Liver (tissue), 9 donors: Measurements from ENCODE around the gene UQCC3. TPM values are rescaled to one million over a fixed set of nuclear protein-coding genes. Genes with fewer than 3 reads are reported as not detected.

ENCODE experiments used
- DNase-seq: peaks from one replicate; pipeline ENCODE4 v3.0.0-alpha.2; 2017; ENCODE audit warnings: low spot score
- H3K27ac ChIP-seq, 2 donors: one replicate each; pipeline ENCODE4 v1.7.0; 2013; ENCODE audit warnings: inconsistent platforms in 2 of 2, low read length in 2 of 2, control low read depth in 1 of 2, low read depth in 1 of 2, mild to moderate bottlenecking in 1 of 2
- H3K27me3 ChIP-seq, 4 donors: one replicate each; pipeline versions ENCODE4 v1.6.1 to v1.7.0; 2013; ENCODE audit warnings: low read length in 3 of 4, inconsistent platforms in 1 of 4, mild to moderate bottlenecking in 1 of 4, moderate library complexity in 1 of 4; ENCODE audit not compliant: control insufficient read depth in 4 of 4, insufficient read depth in 4 of 4
- H3K36me3 ChIP-seq, 4 donors: one replicate each; pipeline versions ENCODE4 v1.6.1 to v1.7.0; 2013; ENCODE audit warnings: low read length in 3 of 4, mild to moderate bottlenecking in 3 of 4, low read depth in 1 of 4, moderate library complexity in 1 of 4; ENCODE audit not compliant: control insufficient read depth in 4 of 4, insufficient read depth in 3 of 4
- H3K4me1 ChIP-seq, 4 donors: one replicate each; pipeline versions ENCODE4 v1.6.1 to v1.7.0; 2013; ENCODE audit warnings: low read length in 3 of 4, mild to moderate bottlenecking in 3 of 4, moderate library complexity in 1 of 4; ENCODE audit not compliant: control insufficient read depth in 4 of 4, insufficient read depth in 4 of 4
- H3K4me3 ChIP-seq, 3 donors: one replicate each; pipeline versions ENCODE4 v1.6.1 to v1.7.0; 2013; ENCODE audit warnings: low read length in 3 of 3, control low read depth in 1 of 3, low read depth in 1 of 3, mild to moderate bottlenecking in 1 of 3
- H3K9ac ChIP-seq, 2 donors: one replicate each; pipeline ENCODE4 v1.7.0; 2013; ENCODE audit warnings: low read length in 2 of 2, mild to moderate bottlenecking in 2 of 2, moderate library complexity in 2 of 2, control low read depth in 1 of 2, low read depth in 1 of 2
- H3K9me3 ChIP-seq, 4 donors: one replicate each; pipeline versions ENCODE4 v1.6.1 to v1.7.0; 2013; ENCODE audit warnings: low read length in 3 of 4; ENCODE audit not compliant: control insufficient read depth in 4 of 4
- ATF3 ChIP-seq: IDR thresholded peaks from 2 replicates; pipeline ENCODE4 v1.6.1; 2016; ENCODE audit warnings: antibody characterized with exemption
- FOXA2 ChIP-seq: IDR thresholded peaks from 2 replicates; pipeline ENCODE4 v1.6.1; 2016; ENCODE audit warnings: antibody characterized with exemption
- HNF4A ChIP-seq, 2 donors: conservative IDR thresholded peaks; 2 replicates each; pipeline ENCODE4 v1.6.1; 2016; ENCODE audit warnings: antibody characterized with exemption in 2 of 2, mild to moderate bottlenecking in 2 of 2
- HNF4G ChIP-seq: IDR thresholded peaks from 2 replicates; pipeline ENCODE4 v1.6.1; 2016; ENCODE audit warnings: antibody characterized with exemption
- JUND ChIP-seq, 2 donors: IDR thresholded peaks; 2 replicates each; pipeline ENCODE4 v1.6.1; 2016; ENCODE audit warnings: antibody characterized with exemption in 2 of 2
- MAX ChIP-seq: IDR thresholded peaks from 2 replicates; pipeline ENCODE4 v1.6.1; 2016; ENCODE audit warnings: antibody characterized with exemption
- NR2F2 ChIP-seq: IDR thresholded peaks from 2 replicates; pipeline ENCODE4 v1.6.1; 2016; ENCODE audit warnings: antibody characterized with exemption
- RAD21 ChIP-seq, 2 donors: IDR thresholded peaks; 2 replicates each; pipeline ENCODE4 v1.6.1; 2016; ENCODE audit warnings: antibody characterized with exemption in 2 of 2, mild to moderate bottlenecking in 2 of 2
- REST ChIP-seq: IDR thresholded peaks from 2 replicates; pipeline ENCODE4 v1.6.1; 2016; ENCODE audit warnings: antibody characterized with exemption, mild to moderate bottlenecking
- RXRA ChIP-seq, 2 donors: IDR thresholded peaks; 2 replicates each; pipeline ENCODE4 v1.6.1; 2017 to 2018; ENCODE audit warnings: antibody characterized with exemption in 2 of 2, mild to moderate bottlenecking in 1 of 2
- SP1 ChIP-seq: IDR thresholded peaks from 2 replicates; pipeline ENCODE4 v1.6.1; 2018; ENCODE audit warnings: antibody characterized with exemption, mild to moderate bottlenecking
- WGBS: extraction: QIAGEN DNeasy Blood & Tissue Kit; methylation state at CpG from one replicate; pipeline ENCODE4 v1.1.7; 2013; 5-methylcytosine and 5-hydroxymethylcytosine counted together
- polyA plus RNA-seq, 2 donors: library from polyadenylated mRNA; stranded (reverse) in 1 of 2; unstranded in 1 of 2; fragments of 200-250 nt in 1 of 2; fragments of >200 nt in 1 of 2; fragmentation: Nextera tagmentation in 1 of 2; extraction: Ambion mirVana in 1 of 2; gene quantifications; one replicate each; pipeline versions ENCODE4 v1.2.1 to v1.2.3, GENCODE V29; 2013 to 2015
- total RNA-seq, 2 donors: library from RNA; depleted of rRNA; stranded (reverse); fragments of >200 nt; gene quantifications; one replicate each; pipeline ENCODE4 v1.2.3, GENCODE V29; 2014
- TF ChIP-seq, protein P1 (sequence below): fragments of 150-350 bp; IDR thresholded peaks from 2 replicates; pipeline ENCODE4 v1.5.1; 2017; ENCODE audit warnings: improper control_type of control experiment, low read depth, low read length; ENCODE audit not compliant: missing input control
- donor health status: healthy.
- donor health status: healthy.
- donor health status: healthy.
- donor health status: healthy.
- donor health status: healthy.

Gene UQCC3
- total and polyA plus RNA-seq, 4 donors: 2.9 to 12.2 (median 6.6) TPM

DNA sequence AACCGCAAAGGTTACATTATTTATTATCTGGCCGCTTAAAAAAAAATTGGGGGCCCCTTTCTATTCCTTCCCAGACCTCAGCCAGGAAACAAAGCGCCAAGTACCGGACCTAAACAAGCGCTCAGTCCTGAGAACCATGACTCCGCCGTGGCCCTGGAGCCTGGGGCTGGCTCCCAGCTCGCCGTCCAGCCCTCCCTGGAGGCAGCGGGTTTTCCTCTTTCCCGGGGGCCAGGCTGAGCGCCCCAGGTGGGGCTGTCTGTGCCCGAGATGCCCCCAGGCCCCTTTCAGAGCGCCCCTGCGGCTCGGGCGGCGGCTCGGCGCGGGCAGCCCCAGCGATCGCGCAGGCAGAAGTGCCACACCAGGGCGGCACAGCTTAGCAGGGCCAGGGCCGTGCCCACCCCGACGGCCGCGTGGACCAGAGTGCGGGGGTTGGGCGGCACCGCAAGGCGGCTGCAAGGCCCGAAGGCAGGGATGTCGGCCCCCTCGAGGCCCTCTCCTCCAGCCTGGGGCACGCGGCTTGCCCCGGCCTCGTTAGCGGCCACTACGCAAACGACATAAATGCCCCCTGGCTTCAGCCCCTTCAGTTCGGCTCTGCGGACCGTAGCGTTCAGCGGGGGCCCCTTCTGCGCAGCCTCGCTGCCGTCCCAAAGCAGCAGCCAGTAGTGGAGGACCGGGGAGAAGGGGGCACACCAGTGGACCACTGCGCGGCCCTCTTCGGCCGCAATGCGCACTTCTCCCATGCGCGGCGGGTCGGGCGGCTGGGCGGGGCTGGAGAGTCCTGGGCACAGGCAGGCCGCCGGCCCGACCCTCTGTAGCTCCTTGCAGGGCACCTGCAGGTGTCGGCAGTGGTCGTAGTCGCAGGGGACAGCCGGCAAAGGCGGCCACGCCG lies 16.3 kb downstream of the UQCC3 start:
- Histone ChIP-seq H3K36me3 (peaks cover 6 to 22% (median 17%) of the 10 kb centered on the region in 4 donors), H3K9me3 (no peaks in the 10 kb centered on the region), H3K27ac (no peak overlapping the region), H3K9ac (no peak overlapping the region), H3K4me1 (peaks cover 0 to 8% (median 3%) of the 10 kb centered on the region in 4 donors), H3K4me3 (peak overlapping the region in 1 of 3 donors; percentile 27), H3K27me3 (no peaks in the 10 kb centered on the region)
- WGBS: 33% methylated on average over 74 of the region's 74 CpGs
- no peak for DNase-seq
- TF ChIP-seq REST: no peak
- no peak for TF ChIP-seq RXRA (IDR thresholded peaks at IDR 0.05)

GRCh38 chr11:62688491-62688890 lies 17.0 kb downstream of the UQCC3 start:
- no peak for TF ChIP-seq REST
- Histone ChIP-seq H3K27ac (no peak overlapping the region), H3K4me3 (no peak overlapping the region), H3K27me3 (no peaks in the 10 kb centered on the region), H3K36me3 (peaks cover 6 to 24% (median 18%) of the 10 kb centered on the region in 4 donors), H3K4me1 (peaks cover 0 to 8% (median 3%) of the 10 kb centered on the region in 4 donors), H3K9me3 (no peaks in the 10 kb centered on the region), H3K9ac (no peak overlapping the region)
- WGBS: 35% methylated on average over 1 of the region's 1 CpG
- no peak for DNase-seq

DNA sequence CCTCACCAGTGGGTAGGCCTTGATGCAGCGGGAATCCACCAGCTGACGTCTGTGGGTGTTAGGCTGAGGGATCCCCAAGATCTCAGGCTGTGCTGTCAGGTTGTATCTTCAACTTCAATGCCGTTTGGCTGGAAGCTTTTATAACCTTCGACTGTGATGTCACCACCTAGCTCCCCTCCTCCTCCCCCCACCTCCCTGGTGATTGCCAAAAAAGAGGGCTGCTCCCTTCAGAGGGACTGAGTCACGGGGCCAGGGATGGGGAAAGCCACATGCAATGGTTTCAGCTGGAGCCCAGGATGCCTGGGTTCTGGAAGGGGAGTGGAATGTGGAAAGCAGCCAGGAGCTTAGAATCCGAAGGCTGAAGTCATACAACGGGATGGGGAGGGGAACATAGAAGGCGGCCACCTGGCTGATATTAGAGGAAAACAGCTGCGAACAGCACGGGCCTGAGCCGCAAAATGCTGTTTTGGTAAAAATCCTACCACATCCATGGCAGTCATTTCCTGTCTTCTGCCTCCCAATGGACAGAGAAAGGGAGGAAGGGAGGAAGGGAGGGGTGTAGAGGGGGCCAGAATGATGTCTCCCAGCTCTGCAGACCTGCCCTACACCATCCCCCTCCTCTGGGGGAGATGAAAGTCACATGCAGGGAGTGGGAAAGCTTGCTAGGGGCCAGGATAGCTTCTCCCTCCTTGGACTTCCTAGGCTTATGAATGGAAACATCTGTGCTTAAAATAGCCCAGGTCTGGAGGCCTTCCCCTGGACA lies 18.1 kb downstream of the UQCC3 start, which contains the start of gene LRRN4CL:
LRRN4CL (minus strand) TSS at position 110 of the 763 bp plus-strand sequence. CDS start 1,022 bp downstream, outside the sequence.
- DNase-seq: no peak
- no peak within 1 kb of the TSS for H3K9ac ChIP-seq
- TF ChIP-seq MAX (no peak), ATF3 (no peak), NR2F2 (no peak), RXRA (IDR thresholded peaks at IDR 0.05) (no peak), FOXA2 (no peak), HNF4G (no peak), RAD21 (IDR thresholded peaks at IDR 0.05) (no peak), SP1 (no peak), JUND (IDR thresholded peaks at IDR 0.05) (no peak), HNF4A (conservative IDR thresholded peaks at IDR 0.05) (no peak)
- TF ChIP-seq, protein P1, sequence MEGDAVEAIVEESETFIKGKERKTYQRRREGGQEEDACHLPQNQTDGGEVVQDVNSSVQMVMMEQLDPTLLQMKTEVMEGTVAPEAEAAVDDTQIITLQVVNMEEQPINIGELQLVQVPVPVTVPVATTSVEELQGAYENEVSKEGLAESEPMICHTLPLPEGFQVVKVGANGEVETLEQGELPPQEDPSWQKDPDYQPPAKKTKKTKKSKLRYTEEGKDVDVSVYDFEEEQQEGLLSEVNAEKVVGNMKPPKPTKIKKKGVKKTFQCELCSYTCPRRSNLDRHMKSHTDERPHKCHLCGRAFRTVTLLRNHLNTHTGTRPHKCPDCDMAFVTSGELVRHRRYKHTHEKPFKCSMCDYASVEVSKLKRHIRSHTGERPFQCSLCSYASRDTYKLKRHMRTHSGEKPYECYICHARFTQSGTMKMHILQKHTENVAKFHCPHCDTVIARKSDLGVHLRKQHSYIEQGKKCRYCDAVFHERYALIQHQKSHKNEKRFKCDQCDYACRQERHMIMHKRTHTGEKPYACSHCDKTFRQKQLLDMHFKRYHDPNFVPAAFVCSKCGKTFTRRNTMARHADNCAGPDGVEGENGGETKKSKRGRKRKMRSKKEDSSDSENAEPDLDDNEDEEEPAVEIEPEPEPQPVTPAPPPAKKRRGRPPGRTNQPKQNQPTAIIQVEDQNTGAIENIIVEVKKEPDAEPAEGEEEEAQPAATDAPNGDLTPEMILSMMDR: no peak

More for the DNA sequence above, 18.1 kb downstream of the UQCC3 start, which contains the start of gene LRRN4CL:
- H3K27me3 ChIP-seq: no peaks in the 10 kb centered on the region
- H3K27ac ChIP-seq: no peak within 1 kb of the TSS
- peaks cover 0 to 10% (median 3%) of the 10 kb centered on the region in 4 donors for H3K4me1 ChIP-seq
- WGBS: 76% methylated on average over 11 of the region's 11 CpGs
- H3K9me3 ChIP-seq: no peaks in the 10 kb centered on the region
- peaks cover 6 to 24% (median 18%) of the 10 kb centered on the region in 4 donors for H3K36me3 ChIP-seq
- H3K4me3 ChIP-seq: no peak within 1 kb of the TSS
